Fibroblast of mammary gland (primary cell): ENCODE results near the gene CLTCL1.
"Not testable (repeated sequence)": the region's sequence is repeated elsewhere in the genome, so short reads cannot be mapped to it uniquely, and the experiment has no call there.

Experiments
- DNase-seq: peaks from one replicate; pipeline ENCODE4 v3.0.0-alpha.2; 2010; ENCODE audit warnings: low read depth
- H3K4me3 ChIP-seq: 2 replicates; pipeline ENCODE4 v1.5.1; 2011; ENCODE audit warnings: low read depth, mild to moderate bottlenecking, low read length, moderate library complexity; ENCODE audit not compliant: control insufficient read depth
- CTCF ChIP-seq: conservative IDR thresholded peaks from 2 replicates; pipeline ENCODE4 v1.5.1; 2011; ENCODE audit warnings: low read depth, low read length, inconsistent platforms; ENCODE audit not compliant: control insufficient read depth, insufficient read depth

CLTCL1 gene

GRCh38 chr22:19265779-19266178 is 25.7 kb downstream of the CLTCL1 start:
- no peak overlapping the region for H3K4me3 ChIP-seq
- DNase-seq = no peak
- no peak for TF ChIP-seq CTCF

- DNase-seq = no peak
- no peak for TF ChIP-seq CTCF
- no peak overlapping the region for H3K4me3 ChIP-seq
These were observed 30.7 kb downstream of the CLTCL1 start for GRCh38 chr22:19260804-19261203.

- no peak for DNase-seq
- H3K4me3 ChIP-seq = no peak overlapping the region
- no peak for TF ChIP-seq CTCF
These were observed 31.3 kb downstream of the CLTCL1 start for GRCh38 chr22:19260194-19260593.

- not testable (repeated sequence) for H3K4me3 ChIP-seq, DNase-seq
These were observed 32.6 kb downstream of the CLTCL1 start for GRCh38 chr22:19258968-19259288.

GRCh38 chr22:19258371-19258770 is 33.1 kb downstream of the CLTCL1 start:
- no peak for TF ChIP-seq CTCF
- H3K4me3 ChIP-seq = no peak overlapping the region
- DNase-seq = no peak

GRCh38 chr22:19256362-19256761 is 35.2 kb downstream of the CLTCL1 start:
- not testable (repeated sequence) for H3K4me3 ChIP-seq, DNase-seq

- no peak for DNase-seq
- H3K4me3 ChIP-seq = no peak overlapping the region
- no peak for TF ChIP-seq CTCF
These were observed 38.4 kb downstream of the CLTCL1 start for GRCh38 chr22:19253143-19253542.

GRCh38 chr22:19244600-19245352 is 46.7 kb downstream of the CLTCL1 start:
- no peak overlapping the region for H3K4me3 ChIP-seq
- TF ChIP-seq CTCF = no peak
- no peak for DNase-seq
